Adipocyte (in vitro differentiated cells): ENCODE data around the gene RAB40C.

Source experiments
- DNase-seq: peaks from one replicate; pipeline ENCODE4 v3.0.0-alpha.2; 2015; ENCODE audit warnings: low read depth
- H3K27me3 ChIP-seq: replicated peaks from 2 replicates; pipeline ENCODE4 v1.7.0; 2013; ENCODE audit warnings: mild to moderate bottlenecking, low read length, moderate library complexity; ENCODE audit not compliant: control insufficient read depth, insufficient read depth
- H3K36me3 ChIP-seq: 2 replicates; pipeline ENCODE4 v1.7.0; 2013; ENCODE audit warnings: low read length, mild to moderate bottlenecking, moderate library complexity; ENCODE audit not compliant: control insufficient read depth, insufficient read depth, severe bottlenecking
- H3K4me1 ChIP-seq: 2 replicates; pipeline ENCODE4 v1.7.0; 2013; ENCODE audit warnings: mild to moderate bottlenecking, low read length, moderate library complexity; ENCODE audit not compliant: control insufficient read depth, insufficient read depth
- H3K4me3 ChIP-seq: 2 replicates; pipeline ENCODE4 v1.7.0; 2013; ENCODE audit warnings: mild to moderate bottlenecking, low read length, moderate library complexity
- H3K9ac ChIP-seq: 2 replicates; pipeline ENCODE4 v1.7.0; 2013; ENCODE audit warnings: mild to moderate bottlenecking, low read length, moderate library complexity
- H3K9me3 ChIP-seq: 2 replicates; pipeline ENCODE4 v1.7.0; 2013; ENCODE audit warnings: mild to moderate bottlenecking, low read length, moderate library complexity; ENCODE audit not compliant: control insufficient read depth

RAB40C gene

DNA sequence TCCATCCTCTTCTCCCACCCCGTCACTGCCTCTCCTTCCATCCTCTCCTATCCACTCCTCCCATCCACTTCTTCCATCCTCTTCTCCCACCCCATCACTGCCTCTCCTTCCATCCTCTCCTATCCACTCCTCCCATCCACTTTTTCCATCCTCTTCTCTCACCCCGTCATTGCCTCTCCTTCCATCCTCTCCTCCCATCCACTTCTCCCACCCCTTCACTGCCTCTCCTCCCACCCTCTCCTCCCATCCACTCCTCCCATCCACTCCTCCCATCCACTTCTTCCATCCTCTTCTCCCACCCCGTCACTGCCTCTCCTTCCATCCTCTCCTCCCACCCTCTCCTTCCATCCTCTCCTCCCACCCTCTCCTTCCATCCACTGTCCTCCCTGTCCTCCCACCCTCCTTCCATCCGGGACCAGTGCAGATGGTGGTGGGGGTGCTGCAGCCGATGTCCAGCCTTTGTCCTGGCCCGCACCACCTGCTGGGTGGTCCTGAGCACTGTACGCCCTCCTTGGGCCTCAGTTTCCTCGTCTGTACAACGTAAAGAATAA lies 42.0 kb downstream of the RAB40C start:
- no peaks in the 10 kb centered on the region for H3K9me3 ChIP-seq
- H3K9ac ChIP-seq, result no peak overlapping the region
- H3K4me3 ChIP-seq, result no peak overlapping the region
- peaks cover 14% of the 10 kb centered on the region for H3K4me1 ChIP-seq
- H3K36me3 ChIP-seq, result peaks cover 16% of the 10 kb centered on the region
- no peak for DNase-seq
- H3K27me3 ChIP-seq, result no peaks in the 10 kb centered on the region

- H3K36me3 ChIP-seq, result peaks cover 12% of the 10 kb centered on the region
- H3K4me1 ChIP-seq, result peaks cover 14% of the 10 kb centered on the region
- no peak overlapping the region for H3K9ac ChIP-seq
- no peaks in the 10 kb centered on the region for H3K9me3 ChIP-seq
- no peak overlapping the region for H3K4me3 ChIP-seq
- no peaks in the 10 kb centered on the region for H3K27me3 ChIP-seq
- no peak for DNase-seq
Observed at GRCh38 chr16:632486-633335, 42.8 kb downstream of the RAB40C start.

GRCh38 chr16:633336-634050 lies 43.6 kb downstream of the RAB40C start:
- Histone ChIP-seq H3K4me1 (peaks cover 14% of the 10 kb centered on the region), H3K9me3 (no peaks in the 10 kb centered on the region), H3K36me3 (peaks cover 11% of the 10 kb centered on the region), H3K9ac (no peak overlapping the region), H3K4me3 (no peak overlapping the region), H3K27me3 (no peaks in the 10 kb centered on the region)
- no peak for DNase-seq

DNA sequence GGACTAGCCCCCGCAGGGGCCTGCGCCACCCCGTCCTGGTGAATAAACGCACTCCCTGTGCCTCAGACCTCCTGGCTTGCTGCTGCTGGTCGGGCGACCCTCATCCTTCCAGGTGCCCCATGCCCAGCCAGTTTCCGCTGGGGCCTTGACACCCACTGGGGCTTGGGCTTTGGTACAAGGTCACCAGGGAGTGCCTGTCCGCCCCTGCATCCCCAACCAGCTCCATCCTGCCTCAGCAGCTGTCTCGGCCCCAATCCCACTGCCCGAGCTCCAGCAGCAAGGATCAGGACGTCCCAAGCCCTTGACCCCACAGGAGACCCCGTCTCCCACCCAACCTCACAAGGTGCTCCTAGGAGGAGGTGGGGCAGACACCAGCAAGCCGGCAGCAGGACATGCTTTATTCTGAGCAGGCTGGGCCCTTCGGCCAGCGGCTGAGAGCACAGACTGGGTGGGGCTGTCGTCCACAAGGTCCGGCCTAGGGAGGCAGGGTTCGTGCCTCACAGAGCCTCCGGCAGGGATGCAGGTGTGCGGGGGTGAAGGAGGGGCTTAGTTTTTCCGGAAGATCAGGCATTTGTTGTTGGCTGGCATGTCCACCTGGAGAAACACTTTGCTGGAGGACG lies 44.3 kb downstream of the RAB40C start:
- Histone ChIP-seq H3K9me3 (no peaks in the 10 kb centered on the region), H3K36me3 (peaks cover 7% of the 10 kb centered on the region), H3K4me1 (peaks cover 14% of the 10 kb centered on the region), H3K9ac (no peak overlapping the region), H3K27me3 (no peaks in the 10 kb centered on the region), H3K4me3 (no peak overlapping the region)
- no peak for DNase-seq

DNA sequence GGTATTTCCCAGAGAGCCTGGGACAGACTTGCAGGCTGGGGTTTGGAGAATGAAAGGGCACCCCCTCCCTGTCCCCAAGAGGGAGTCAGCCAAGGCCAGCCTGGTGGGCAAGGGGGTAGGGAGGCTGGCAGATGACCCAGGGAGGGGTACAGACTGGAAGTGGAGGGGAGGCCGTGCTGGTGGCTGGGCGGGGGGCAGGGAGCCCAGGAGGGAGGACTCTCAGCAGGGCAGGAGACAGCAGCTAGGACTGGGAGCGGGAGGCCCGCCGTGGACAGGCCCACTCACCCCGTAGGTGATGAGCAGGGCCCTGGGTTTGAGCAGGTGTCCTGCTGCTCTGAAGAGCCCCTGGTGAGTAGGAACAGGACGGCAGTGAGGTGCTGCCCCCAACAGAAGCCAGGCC lies 45.1 kb downstream of the RAB40C start:
- peak overlapping the region; percentile 93 for H3K9ac ChIP-seq
- no peaks in the 10 kb centered on the region for H3K27me3 ChIP-seq
- H3K4me3 ChIP-seq, result peak overlapping the region; percentile 87
- no peaks in the 10 kb centered on the region for H3K9me3 ChIP-seq
- no peak for DNase-seq
- H3K36me3 ChIP-seq, result peaks cover 7% of the 10 kb centered on the region
- peaks cover 11% of the 10 kb centered on the region for H3K4me1 ChIP-seq

DNA sequence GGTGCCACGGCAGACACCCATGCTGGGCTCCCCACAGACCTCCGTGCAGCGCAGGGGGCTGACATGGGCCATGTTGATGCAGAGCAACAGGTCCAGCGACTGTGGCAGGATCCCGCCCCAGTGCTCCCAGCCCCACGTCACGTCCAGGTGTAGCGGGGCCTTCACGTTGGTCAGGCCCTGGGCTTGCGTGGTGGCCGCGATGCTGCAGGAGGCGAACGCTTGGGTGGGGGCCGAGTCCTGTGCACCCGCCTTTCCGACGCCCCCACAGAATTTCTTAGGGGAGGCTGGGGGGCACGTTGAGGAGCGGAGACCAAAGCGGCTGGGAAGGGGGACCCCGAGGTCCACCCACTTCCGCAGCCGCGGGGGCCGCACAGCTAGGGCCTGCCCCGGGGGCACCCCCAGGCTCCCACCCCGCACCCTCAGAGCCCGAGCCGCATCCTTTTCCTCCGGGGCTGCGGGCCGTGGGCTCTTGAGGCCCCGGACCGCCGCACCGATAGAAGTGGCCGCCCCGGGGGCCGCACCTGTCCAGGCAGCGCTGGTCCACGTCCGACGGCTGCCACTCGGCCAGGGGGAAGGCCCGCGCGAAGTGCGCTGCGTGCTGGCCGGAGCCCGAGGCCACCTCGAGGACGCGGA lies 45.8 kb downstream of the RAB40C start:
- Histone ChIP-seq H3K4me1 (peaks cover 5% of the 10 kb centered on the region), H3K9me3 (no peaks in the 10 kb centered on the region), H3K27me3 (no peaks in the 10 kb centered on the region), H3K4me3 (peak overlapping the region; percentile 87), H3K9ac (peak overlapping the region; percentile 93), H3K36me3 (peaks cover 7% of the 10 kb centered on the region)
- peak; percentile 15 for DNase-seq

DNA sequence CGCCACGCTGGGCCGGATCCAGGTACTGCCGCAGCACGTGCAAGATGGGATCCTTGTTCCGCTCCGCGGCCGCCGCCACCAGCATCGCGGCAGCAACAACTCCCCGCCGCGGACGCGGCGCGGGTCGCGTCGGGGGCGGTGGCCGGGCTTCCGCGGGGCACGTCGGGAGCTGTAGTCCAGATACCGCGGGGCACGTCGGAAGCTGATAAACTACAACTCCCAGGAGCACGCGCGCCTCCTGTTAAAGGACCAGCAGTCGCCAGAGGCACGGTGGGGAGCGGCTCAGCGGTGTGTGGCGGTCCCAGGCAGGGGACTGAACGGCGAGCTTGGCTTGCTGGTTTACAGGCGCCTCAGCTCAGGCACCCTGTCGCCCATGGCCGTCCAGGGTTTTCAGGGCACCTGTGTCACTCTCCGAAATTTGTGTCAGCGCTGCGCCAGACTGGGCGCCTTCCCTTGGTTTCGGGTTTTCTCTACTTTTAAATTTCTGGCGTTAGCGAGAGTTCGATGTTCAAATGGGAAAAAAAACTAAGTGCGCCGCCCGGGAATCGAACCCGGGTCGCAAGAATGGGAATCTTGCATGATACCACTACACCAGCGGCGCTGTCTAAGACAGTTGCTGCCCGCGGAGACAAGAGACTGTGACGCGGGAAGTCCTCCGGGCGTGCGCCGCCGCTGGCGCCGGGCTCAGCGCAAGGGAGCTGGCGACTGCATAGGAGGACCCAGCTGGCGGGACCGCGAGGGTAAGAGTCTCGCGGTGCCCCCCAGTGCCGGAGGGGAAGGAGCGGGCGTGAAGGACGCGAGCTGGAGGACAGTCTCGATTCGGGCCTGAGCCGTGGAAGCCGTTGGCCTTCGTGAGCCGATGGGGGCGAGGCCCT lies 46.6 kb downstream of the RAB40C start, which contains the start of gene METTL26:
TSS of gene METTL26 (minus strand) at position 100 of the 875 bp plus-strand sequence. CDS start at position 85, 15 bp downstream.
- H3K9ac ChIP-seq, result peak within 1 kb of the TSS; percentile 93
- peaks cover 5% of the 10 kb centered on the region for H3K4me1 ChIP-seq
- H3K9me3 ChIP-seq, result no peaks in the 10 kb centered on the region
- peaks cover 7% of the 10 kb centered on the region for H3K36me3 ChIP-seq
- H3K27me3 ChIP-seq, result no peaks in the 10 kb centered on the region
- peak; percentile 98 for DNase-seq
- H3K4me3 ChIP-seq, result peak within 1 kb of the TSS; percentile 87

DNA sequence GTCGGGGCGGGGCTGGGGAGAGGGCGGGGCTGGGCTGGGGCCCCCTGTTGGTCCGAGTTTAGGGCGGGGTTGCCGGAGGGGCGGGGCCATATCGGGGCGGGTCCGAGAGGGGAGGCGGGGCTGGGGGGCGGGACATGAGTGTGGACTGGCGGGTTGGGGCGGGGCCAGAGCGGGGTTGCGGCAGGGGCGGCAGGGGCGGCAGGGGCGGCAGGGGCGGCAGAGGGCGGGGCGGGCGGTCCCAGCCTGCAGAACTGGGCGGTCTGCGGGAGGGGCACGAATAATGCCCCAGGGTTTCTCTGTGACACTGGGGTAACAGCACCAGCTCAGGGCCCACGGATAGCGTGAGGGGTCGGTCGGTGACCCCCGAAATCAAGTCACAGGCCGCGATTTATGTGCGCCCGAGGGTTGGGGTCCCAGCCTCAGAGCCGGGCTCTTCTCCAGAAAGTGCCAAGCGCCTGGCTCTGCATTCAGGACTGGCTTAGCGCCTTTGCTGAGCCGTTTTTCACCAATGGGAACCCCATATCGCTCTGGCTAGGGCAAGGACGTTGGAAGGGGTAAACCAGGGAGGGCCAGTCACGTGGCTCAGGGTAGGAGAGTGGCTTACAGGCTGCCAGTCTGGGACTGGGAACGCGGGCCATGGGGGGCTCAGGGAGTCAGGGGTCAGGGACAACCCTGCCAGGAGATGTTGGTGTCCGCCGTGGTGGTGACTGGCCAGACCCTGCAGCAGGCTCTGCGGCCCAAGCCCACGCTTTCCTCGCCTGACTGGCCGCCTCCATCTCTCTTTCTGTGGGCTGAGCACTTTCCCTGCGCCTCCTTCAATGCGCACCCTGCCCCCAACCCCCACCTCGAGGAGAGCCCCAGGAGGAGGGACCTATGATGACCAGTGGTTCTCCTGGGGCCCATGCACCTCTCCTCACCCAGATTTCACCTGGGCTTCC lies 47.5 kb downstream of the RAB40C start:
- peak overlapping the region; percentile 87 for H3K4me3 ChIP-seq
- peak; percentile 96 for DNase-seq
- no peaks in the 10 kb centered on the region for H3K27me3 ChIP-seq
- no peaks in the 10 kb centered on the region for H3K9me3 ChIP-seq
- H3K4me1 ChIP-seq, result peaks cover 5% of the 10 kb centered on the region
- H3K36me3 ChIP-seq, result peaks cover 7% of the 10 kb centered on the region
- H3K9ac ChIP-seq, result peak overlapping the region; percentile 93

DNA sequence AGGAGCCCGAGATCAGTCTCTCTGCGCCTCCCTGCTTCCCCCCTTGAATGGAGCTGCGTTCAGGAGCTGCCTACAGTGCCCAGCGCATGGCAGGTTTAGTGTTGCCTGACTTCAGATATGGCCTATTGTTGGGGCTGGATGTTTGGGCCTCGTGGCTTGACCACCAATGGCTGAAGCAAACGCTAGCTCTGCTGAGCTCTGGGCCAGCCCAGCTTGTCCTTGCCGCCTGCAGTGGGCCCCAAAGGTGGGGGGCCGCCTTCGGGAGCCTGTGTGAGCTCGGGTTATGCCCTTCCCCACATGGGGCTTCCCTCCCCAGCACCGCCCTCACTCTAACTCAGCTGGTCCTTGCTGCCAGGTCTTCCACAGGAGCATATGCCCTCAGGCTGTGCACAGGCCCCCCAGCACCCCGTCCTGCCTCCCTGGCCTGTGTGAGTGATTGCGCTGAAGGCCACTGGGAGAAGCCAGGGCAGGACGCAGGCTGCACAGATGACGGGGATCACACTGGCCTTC lies 48.2 kb downstream of the RAB40C start:
- DNase-seq, result no peak
- H3K27me3 ChIP-seq, result no peaks in the 10 kb centered on the region
- H3K9me3 ChIP-seq, result no peaks in the 10 kb centered on the region
- H3K4me1 ChIP-seq, result peaks cover 7% of the 10 kb centered on the region
- no peak overlapping the region for H3K9ac ChIP-seq
- H3K4me3 ChIP-seq, result no peak overlapping the region
- H3K36me3 ChIP-seq, result peaks cover 7% of the 10 kb centered on the region
